ENCODE measurements around the gene RPS2. TPM values are rescaled to one million over a fixed set of nuclear protein-coding genes. Genes with fewer than 3 reads are reported as not detected.

The RPS2 gene
- total RNA-seq, 1 donor from 2014 or later, result 2,286 TPM

GRCh38 chr16:1953734-1954133, 10.9 kb downstream of the RPS2 start:
- H3K27me3 Mint-ChIP-seq (ENCODE audit: unreplicated experiment), result no peaks in the 10 kb centered on the region
- no peak for DNase-seq (ENCODE audit: extremely low spot score, unreplicated experiment)
- H3K36me3 Mint-ChIP-seq (ENCODE audit: unreplicated experiment), result no peaks in the 10 kb centered on the region
- TF ChIP-seq, protein P1, sequence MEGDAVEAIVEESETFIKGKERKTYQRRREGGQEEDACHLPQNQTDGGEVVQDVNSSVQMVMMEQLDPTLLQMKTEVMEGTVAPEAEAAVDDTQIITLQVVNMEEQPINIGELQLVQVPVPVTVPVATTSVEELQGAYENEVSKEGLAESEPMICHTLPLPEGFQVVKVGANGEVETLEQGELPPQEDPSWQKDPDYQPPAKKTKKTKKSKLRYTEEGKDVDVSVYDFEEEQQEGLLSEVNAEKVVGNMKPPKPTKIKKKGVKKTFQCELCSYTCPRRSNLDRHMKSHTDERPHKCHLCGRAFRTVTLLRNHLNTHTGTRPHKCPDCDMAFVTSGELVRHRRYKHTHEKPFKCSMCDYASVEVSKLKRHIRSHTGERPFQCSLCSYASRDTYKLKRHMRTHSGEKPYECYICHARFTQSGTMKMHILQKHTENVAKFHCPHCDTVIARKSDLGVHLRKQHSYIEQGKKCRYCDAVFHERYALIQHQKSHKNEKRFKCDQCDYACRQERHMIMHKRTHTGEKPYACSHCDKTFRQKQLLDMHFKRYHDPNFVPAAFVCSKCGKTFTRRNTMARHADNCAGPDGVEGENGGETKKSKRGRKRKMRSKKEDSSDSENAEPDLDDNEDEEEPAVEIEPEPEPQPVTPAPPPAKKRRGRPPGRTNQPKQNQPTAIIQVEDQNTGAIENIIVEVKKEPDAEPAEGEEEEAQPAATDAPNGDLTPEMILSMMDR (IDR thresholded peaks at IDR 0.05), result no peak
- no peak overlapping the region for H3K4me3 Mint-ChIP-seq (ENCODE audit: unreplicated experiment)
- H3K9me3 Mint-ChIP-seq (ENCODE audit: unreplicated experiment), result no peaks in the 10 kb centered on the region
- H3K27ac Mint-ChIP-seq (ENCODE audit: unreplicated experiment), result no peak overlapping the region
- no peaks in the 10 kb centered on the region for H3K4me1 Mint-ChIP-seq (ENCODE audit: unreplicated experiment)

DNA sequence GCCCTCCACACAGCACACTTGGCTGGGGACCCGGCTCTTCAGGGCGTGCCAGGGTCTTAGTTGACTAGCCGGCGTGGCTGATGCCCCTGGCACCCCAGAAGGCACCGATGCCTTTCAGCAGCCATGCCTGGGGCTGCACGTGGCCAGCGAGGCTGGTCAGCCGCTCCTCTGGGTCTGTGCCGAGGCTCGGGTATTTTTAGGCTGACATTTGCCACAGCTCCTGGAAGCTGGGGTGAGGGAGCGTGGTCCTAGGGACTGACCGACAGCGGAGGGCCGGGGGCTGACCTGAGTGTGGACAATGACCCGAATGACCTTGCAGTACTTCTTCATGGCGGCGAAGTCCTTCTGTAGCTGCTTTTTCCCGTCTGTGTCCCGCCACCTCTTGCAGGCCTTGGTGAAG, 14.1 kb downstream of the RPS2 start:
- Mint-ChIP-seq H3K27ac (ENCODE audit: unreplicated experiment) (no peak overlapping the region), H3K9me3 (ENCODE audit: unreplicated experiment) (no peaks in the 10 kb centered on the region), H3K27me3 (ENCODE audit: unreplicated experiment) (no peaks in the 10 kb centered on the region), H3K36me3 (ENCODE audit: unreplicated experiment) (no peaks in the 10 kb centered on the region), H3K4me3 (ENCODE audit: unreplicated experiment) (no peak overlapping the region), H3K4me1 (ENCODE audit: unreplicated experiment) (no peaks in the 10 kb centered on the region)
- TF ChIP-seq, protein P1 (IDR thresholded peaks at IDR 0.05), result no peak
- DNase-seq (ENCODE audit: extremely low spot score, unreplicated experiment), result no peak

DNA sequence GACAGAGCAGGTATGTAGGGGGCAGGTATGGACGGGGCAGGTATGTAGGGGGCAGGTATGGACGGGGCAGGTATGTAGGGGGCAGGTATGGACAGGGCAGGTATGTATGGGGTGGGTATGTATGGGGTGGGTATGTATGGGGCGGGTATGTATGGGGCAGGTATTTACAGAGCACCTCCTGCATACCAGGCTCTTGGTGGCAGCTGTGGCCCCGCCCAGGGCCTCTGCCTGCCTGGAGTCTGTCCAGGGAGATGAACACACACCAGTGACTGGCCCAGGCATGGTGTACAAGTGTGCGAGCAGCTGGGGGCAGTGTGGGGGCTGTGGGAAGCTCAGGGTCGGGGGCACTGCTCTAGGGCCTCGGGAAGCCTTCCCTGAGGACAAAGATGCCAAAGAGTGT, 14.6 kb downstream of the RPS2 start:
- DNase-seq (ENCODE audit: extremely low spot score, unreplicated experiment), result no peak
- H3K4me3 Mint-ChIP-seq (ENCODE audit: unreplicated experiment), result no peak overlapping the region
- H3K27me3 Mint-ChIP-seq (ENCODE audit: unreplicated experiment), result no peaks in the 10 kb centered on the region

DNA sequence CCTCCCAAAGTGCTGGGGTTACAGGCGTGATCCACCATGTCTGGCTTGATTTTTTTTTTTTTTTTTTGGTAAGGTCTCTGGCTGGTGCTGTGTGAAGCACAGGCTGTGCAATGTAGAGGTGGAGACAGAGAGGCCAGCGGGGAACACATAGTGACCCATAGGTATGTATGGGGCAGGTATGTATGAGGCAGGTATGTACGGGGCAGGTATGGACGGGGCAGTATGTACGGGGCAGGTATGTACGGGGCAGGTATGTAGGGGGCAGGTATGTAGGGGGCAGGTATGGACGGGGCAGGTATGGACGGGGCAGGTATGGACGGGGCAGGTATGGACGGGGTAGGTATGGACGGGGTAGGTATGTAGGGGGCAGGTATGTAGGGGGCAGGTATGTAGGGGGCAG, 15.1 kb downstream of the RPS2 start:
- Mint-ChIP-seq H3K4me1 (ENCODE audit: unreplicated experiment) (no peaks in the 10 kb centered on the region), H3K4me3 (ENCODE audit: unreplicated experiment) (no peak overlapping the region), H3K36me3 (ENCODE audit: unreplicated experiment) (no peaks in the 10 kb centered on the region), H3K27ac (ENCODE audit: unreplicated experiment) (no peak overlapping the region), H3K27me3 (ENCODE audit: unreplicated experiment) (no peaks in the 10 kb centered on the region), H3K9me3 (ENCODE audit: unreplicated experiment) (no peaks in the 10 kb centered on the region)
- TF ChIP-seq, protein P1 (IDR thresholded peaks at IDR 0.05), result no peak
- no peak for DNase-seq (ENCODE audit: extremely low spot score, unreplicated experiment)

More for the DNA sequence above, 14.6 kb downstream of the RPS2 start:
- H3K36me3 Mint-ChIP-seq (ENCODE audit: unreplicated experiment), result no peaks in the 10 kb centered on the region
- no peak overlapping the region for H3K27ac Mint-ChIP-seq (ENCODE audit: unreplicated experiment)
- TF ChIP-seq, protein P1 (IDR thresholded peaks at IDR 0.05), result no peak
- no peaks in the 10 kb centered on the region for H3K4me1 Mint-ChIP-seq (ENCODE audit: unreplicated experiment)
- H3K9me3 Mint-ChIP-seq (ENCODE audit: unreplicated experiment), result no peaks in the 10 kb centered on the region

DNA sequence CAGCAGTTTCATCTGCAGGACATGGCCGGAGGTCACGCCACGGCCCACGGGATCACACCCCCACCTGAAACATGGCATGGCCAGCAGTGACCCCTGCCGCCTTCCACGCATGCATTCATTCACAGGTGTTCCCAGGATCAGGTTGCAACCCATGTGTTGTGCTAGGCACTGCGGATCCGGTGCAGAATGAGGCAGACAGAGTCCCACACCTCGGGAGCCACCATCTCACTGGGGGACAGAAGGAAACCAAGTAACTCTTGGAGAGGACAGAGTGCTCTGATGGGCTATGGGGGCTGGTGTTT, 17.3 kb downstream of the RPS2 start:
- Mint-ChIP-seq H3K9me3 (ENCODE audit: unreplicated experiment) (no peaks in the 10 kb centered on the region), H3K27me3 (ENCODE audit: unreplicated experiment) (no peaks in the 10 kb centered on the region), H3K36me3 (ENCODE audit: unreplicated experiment) (no peaks in the 10 kb centered on the region), H3K4me3 (ENCODE audit: unreplicated experiment) (no peak overlapping the region), H3K4me1 (ENCODE audit: unreplicated experiment) (peaks cover 9% of the 10 kb centered on the region), H3K27ac (ENCODE audit: unreplicated experiment) (no peak overlapping the region)
- DNase-seq (ENCODE audit: extremely low spot score, unreplicated experiment), result no peak
- TF ChIP-seq, protein P1 (IDR thresholded peaks at IDR 0.05), result no peak
